ENCODE measurements around the gene ECHDC1.

Gene ECHDC1

GRCh38 chr6:127289934-127290333 is 53.5 kb downstream of the ECHDC1 start:
- DNase-seq (ENCODE audit: low read depth) = no peak

- no peak for DNase-seq (ENCODE audit: low read depth)
These were observed 54.7 kb downstream of the ECHDC1 start for GRCh38 chr6:127288705-127289104.

GRCh38 chr6:127282184-127282583 is 61.2 kb downstream of the ECHDC1 start:
- no peak for DNase-seq (ENCODE audit: low read depth)

GRCh38 chr6:127279815-127280214 is 63.6 kb downstream of the ECHDC1 start:
- no peak for DNase-seq (ENCODE audit: low read depth)

GRCh38 chr6:127277878-127278843 is 65.2 kb downstream of the ECHDC1 start:
- DNase-seq (ENCODE audit: low read depth) = no peak

GRCh38 chr6:127276331-127276730 is 67.1 kb downstream of the ECHDC1 start:
- DNase-seq (ENCODE audit: low read depth) = no peak

- no peak for DNase-seq (ENCODE audit: low read depth)
These were observed 69.9 kb downstream of the ECHDC1 start for GRCh38 chr6:127273499-127273898.

GRCh38 chr6:127272576-127272975 is 70.8 kb downstream of the ECHDC1 start:
- no peak for DNase-seq (ENCODE audit: low read depth)

- no peak for DNase-seq (ENCODE audit: low read depth)
These were observed 75.5 kb downstream of the ECHDC1 start for GRCh38 chr6:127267646-127268625.

GRCh38 chr6:127266892-127267645 is 76.3 kb downstream of the ECHDC1 start:
- peak; percentile 19 for DNase-seq (ENCODE audit: low read depth)

GRCh38 chr6:127266178-127266891 is 77.1 kb downstream of the ECHDC1 start, which contains the start of gene RNF146:
Gene RNF146 (plus strand): TSS chr6:127266864. CDS start chr6:127280339, 13,475 bp downstream.
- peak; percentile 58 for DNase-seq (ENCODE audit: low read depth)

GRCh38 chr6:127263481-127263880 is 79.9 kb downstream of the ECHDC1 start:
- no peak for DNase-seq (ENCODE audit: low read depth)

GRCh38 chr6:127262896-127263295 is 80.5 kb downstream of the ECHDC1 start:
- DNase-seq (ENCODE audit: low read depth) = no peak

GRCh38 chr6:127255286-127255685 is 88.1 kb downstream of the ECHDC1 start:
- no peak for DNase-seq (ENCODE audit: low read depth)

GRCh38 chr6:127249621-127250020 is 93.8 kb downstream of the ECHDC1 start:
- no peak for DNase-seq (ENCODE audit: low read depth)

GRCh38 chr6:127247114-127248096 is 96.0 kb downstream of the ECHDC1 start:
- DNase-seq (ENCODE audit: low read depth) = no peak

GRCh38 chr6:127243501-127243900 is 99.9 kb downstream of the ECHDC1 start:
- no peak for DNase-seq (ENCODE audit: low read depth)

All from activated T-cell treated with anti-CD3 and anti-CD28 coated beads for 1 hour (primary cell).